Neural cell (in vitro differentiated cells): ENCODE data around the gene GALNT2.

Source experiments
- EP300 ChIP-seq: fragments of 450-650 bp; conservative IDR thresholded peaks from 2 replicates; pipeline ENCODE4 v1.6.1; 2014; ENCODE audit warnings: antibody characterized with exemption, mild to moderate bottlenecking, moderate library complexity; ENCODE audit not compliant: poor library complexity, severe bottlenecking
- TF ChIP-seq, protein P1 (sequence below): fragments of 450-650 bp; IDR thresholded peaks from 2 replicates; pipeline ENCODE4 v1.5.1; 2014; ENCODE audit warnings: antibody characterized with exemption, mild to moderate bottlenecking, moderate library complexity; ENCODE audit not compliant: poor library complexity, severe bottlenecking

DNA sequence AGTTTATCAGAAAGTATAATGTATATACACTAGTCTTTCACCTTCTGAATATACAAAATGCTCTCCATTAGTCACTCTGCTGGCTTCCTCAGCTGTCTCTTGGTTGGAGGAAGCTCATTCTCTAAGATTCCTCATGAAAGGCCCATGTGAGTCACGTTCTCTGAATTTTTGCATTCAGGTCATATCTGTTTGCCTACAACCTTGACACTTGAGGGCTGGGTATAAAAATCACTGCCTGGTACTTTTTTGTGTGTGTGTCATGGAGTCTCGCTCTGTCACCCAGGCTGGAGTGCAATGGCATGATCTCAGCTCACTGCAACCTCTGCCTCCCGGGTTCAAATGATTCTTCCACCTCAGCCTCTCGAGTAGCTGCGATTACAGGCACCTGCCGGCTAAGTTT is 2.8 kb upstream of the GALNT2 start:
- TF ChIP-seq EP300 = no peak
- TF ChIP-seq, protein P1, sequence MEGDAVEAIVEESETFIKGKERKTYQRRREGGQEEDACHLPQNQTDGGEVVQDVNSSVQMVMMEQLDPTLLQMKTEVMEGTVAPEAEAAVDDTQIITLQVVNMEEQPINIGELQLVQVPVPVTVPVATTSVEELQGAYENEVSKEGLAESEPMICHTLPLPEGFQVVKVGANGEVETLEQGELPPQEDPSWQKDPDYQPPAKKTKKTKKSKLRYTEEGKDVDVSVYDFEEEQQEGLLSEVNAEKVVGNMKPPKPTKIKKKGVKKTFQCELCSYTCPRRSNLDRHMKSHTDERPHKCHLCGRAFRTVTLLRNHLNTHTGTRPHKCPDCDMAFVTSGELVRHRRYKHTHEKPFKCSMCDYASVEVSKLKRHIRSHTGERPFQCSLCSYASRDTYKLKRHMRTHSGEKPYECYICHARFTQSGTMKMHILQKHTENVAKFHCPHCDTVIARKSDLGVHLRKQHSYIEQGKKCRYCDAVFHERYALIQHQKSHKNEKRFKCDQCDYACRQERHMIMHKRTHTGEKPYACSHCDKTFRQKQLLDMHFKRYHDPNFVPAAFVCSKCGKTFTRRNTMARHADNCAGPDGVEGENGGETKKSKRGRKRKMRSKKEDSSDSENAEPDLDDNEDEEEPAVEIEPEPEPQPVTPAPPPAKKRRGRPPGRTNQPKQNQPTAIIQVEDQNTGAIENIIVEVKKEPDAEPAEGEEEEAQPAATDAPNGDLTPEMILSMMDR = no peak
